IMR-90 (cell line): ENCODE measurements around the gene GOLIM4. TPM values are rescaled to one million over a fixed set of nuclear protein-coding genes. Genes with fewer than 3 reads are reported as not detected.

ENCODE experiments used
- ATAC-seq: fragments of 200-7000 bp; cut with Tn5 transposase; 2 replicates; pipeline ENCODE4 v1.9.1; 2020; ENCODE audit warnings: low read depth, mild to moderate bottlenecking, moderate library complexity
- BruUV-seq: library from RNA; stranded (reverse); fragments of 400-500 nt; replicated peaks from 2 replicates; lab custom pipeline; 2021; lab: Mats Ljungman, UMichigan
- CTCF ChIA-PET: fragments of 300-600 bp; formaldehyde crosslinking; extraction: SDS; loops from one replicate; lab custom pipeline; 2021; ENCODE audit warnings: antibody characterized with exemption; lab: Yijun Ruan, JAX
- POLR2A ChIA-PET: fragments of 300-600 bp; sonication (Branson Sonifier 250); formaldehyde crosslinking; loops from one replicate; lab custom pipeline; 2022; ENCODE audit warnings: antibody characterized with exemption; ENCODE audit not compliant: unreplicated experiment; lab: Charles Lee
- DNase-seq: peaks from one replicate; pipeline ENCODE4 v3.0.0; 2013
- H2AFZ ChIP-seq: replicated peaks from 2 replicates; pipeline ENCODE3; 2013; ENCODE audit warnings: low read length, mild to moderate bottlenecking; ENCODE audit not compliant: poor library complexity
- H2AK5ac ChIP-seq: 2 replicates; pipeline ENCODE4 v1.6.1; 2013; ENCODE audit warnings: low read depth, low read length, inconsistent platforms
- H2AK9ac ChIP-seq: replicated peaks from 2 replicates; pipeline ENCODE3; 2013; ENCODE audit warnings: mild to moderate bottlenecking, low read depth, low read length, moderate library complexity; ENCODE audit not compliant: poor library complexity
- H2BK120ac ChIP-seq: 2 replicates; pipeline ENCODE4 v1.6.1; 2013; ENCODE audit warnings: low read depth, low read length, inconsistent platforms
- H2BK15ac ChIP-seq: 3 replicates; pipeline ENCODE4 v1.6.1; 2013; ENCODE audit warnings: low read depth, low read length, inconsistent platforms
- H2BK20ac ChIP-seq: 2 replicates; pipeline ENCODE4 v1.6.1; 2013; ENCODE audit warnings: low read depth, mild to moderate bottlenecking, inconsistent platforms, low read length, moderate library complexity
- H2BK5ac ChIP-seq: 2 replicates; pipeline ENCODE4 v1.6.1; 2013; ENCODE audit warnings: mild to moderate bottlenecking, low read depth, low read length, inconsistent platforms; ENCODE audit not compliant: poor library complexity, severe bottlenecking
- H3K14ac ChIP-seq: replicated peaks from 2 replicates; pipeline ENCODE4 v1.6.1; 2013; ENCODE audit warnings: low read depth, low read length, inconsistent platforms
- H3K18ac ChIP-seq: 2 replicates; pipeline ENCODE4 v1.6.1; 2013; ENCODE audit warnings: low read depth, low read length, control low read depth
- H3K23ac ChIP-seq: 2 replicates; pipeline ENCODE4 v1.6.1; 2013; ENCODE audit warnings: low read depth, low read length, inconsistent platforms
- H3K27ac ChIP-seq: 2 replicates; pipeline ENCODE4 v1.5.1; 2013; ENCODE audit warnings: mild to moderate bottlenecking, control low read depth, low read length; ENCODE audit not compliant: insufficient read depth
- H3K27me3 ChIP-seq: 2 replicates; pipeline ENCODE4 v1.6.1; 2013; ENCODE audit warnings: low read length; ENCODE audit not compliant: control insufficient read depth, insufficient read depth
- H3K36me3 ChIP-seq: 2 replicates; pipeline ENCODE4 v1.6.1; 2013; ENCODE audit warnings: low read length, mixed read lengths; ENCODE audit not compliant: control insufficient read depth, insufficient read depth
- H3K4ac ChIP-seq: 2 replicates; pipeline ENCODE4 v1.6.1; 2013; ENCODE audit warnings: low read depth, low read length, inconsistent platforms
- H3K4me1 ChIP-seq: 2 replicates; pipeline ENCODE4 v1.6.1; 2013; ENCODE audit warnings: low read length, mixed read lengths; ENCODE audit not compliant: control insufficient read depth, insufficient read depth
- H3K4me2 ChIP-seq: 2 replicates; pipeline ENCODE4 v1.6.1; 2013; ENCODE audit warnings: low read depth, mild to moderate bottlenecking, control low read depth, low read length, moderate library complexity
- H3K4me3 ChIP-seq: 2 replicates; pipeline ENCODE4 v1.5.1; 2013; ENCODE audit warnings: low read depth, mild to moderate bottlenecking, control low read depth, low read length, moderate library complexity; ENCODE audit not compliant: insufficient read depth
- H3K56ac ChIP-seq: 2 replicates; pipeline ENCODE4 v1.6.1; 2013; ENCODE audit warnings: low read length, inconsistent platforms; ENCODE audit not compliant: insufficient read depth; ENCODE audit errors: extremely low read depth
- H3K79me1 ChIP-seq, 2 experiments: 2 replicates each; pipeline ENCODE4 v1.6.1; 2013; ENCODE audit warnings: low read length in 2 of 2, inconsistent platforms in 1 of 2, low read depth in 1 of 2
- H3K9ac ChIP-seq: 2 replicates; pipeline ENCODE4 v1.6.1; 2013; ENCODE audit warnings: low read depth, low read length, control low read depth
- H3K9me1 ChIP-seq: 2 replicates; pipeline ENCODE4 v1.6.1; 2013; ENCODE audit warnings: low read length, inconsistent platforms; ENCODE audit not compliant: insufficient read depth
- H3K9me3 ChIP-seq: 2 replicates; pipeline ENCODE4 v1.6.1; 2013; ENCODE audit warnings: low read length; ENCODE audit not compliant: control insufficient read depth, insufficient read depth
- H4K20me1 ChIP-seq: 2 replicates; pipeline ENCODE4 v1.6.1; 2013; ENCODE audit warnings: low read length, inconsistent platforms; ENCODE audit not compliant: insufficient read depth
- H4K5ac ChIP-seq: 2 replicates; pipeline ENCODE4 v1.6.1; 2013; ENCODE audit warnings: mild to moderate bottlenecking, low read depth, low read length, control low read depth
- H4K8ac ChIP-seq, 2 experiments: 2 replicates each; pipeline ENCODE4 v1.6.1; 2013; ENCODE audit warnings: low read depth in 2 of 2, low read length in 2 of 2, control low read depth in 1 of 2, inconsistent platforms in 1 of 2
- H4K91ac ChIP-seq: 2 replicates; pipeline ENCODE4 v1.6.1; 2013; ENCODE audit warnings: low read depth, low read length, inconsistent platforms; ENCODE audit not compliant: insufficient read depth
- CEBPB ChIP-seq: IDR thresholded peaks from 2 replicates; pipeline ENCODE4 v1.6.1; 2012; ENCODE audit warnings: low read depth, low read length, improper control_type of control experiment
- CHD1 ChIP-seq: IDR thresholded peaks from 2 replicates; pipeline ENCODE4 v1.6.1; 2012; ENCODE audit warnings: low read depth, low read length, improper control_type of control experiment
- MXI1 ChIP-seq: IDR thresholded peaks from 2 replicates; pipeline ENCODE4 v1.6.1; 2012; ENCODE audit warnings: low read depth, mild to moderate bottlenecking, low read length, moderate library complexity, borderline replicate concordance
- POLR2A ChIP-seq: IDR thresholded peaks from 2 replicates; pipeline ENCODE4 v1.6.1; 2012; ENCODE audit warnings: mild to moderate bottlenecking, low read depth, low read length
- RCOR1 ChIP-seq: IDR thresholded peaks from 2 replicates; pipeline ENCODE4 v1.6.1; 2012; ENCODE audit warnings: mild to moderate bottlenecking, low read length, improper control_type of control experiment; ENCODE audit not compliant: insufficient replicate concordance
- RFX5 ChIP-seq: IDR thresholded peaks from 2 replicates; pipeline ENCODE4 v1.8.0; 2012; ENCODE audit warnings: low read depth, mild to moderate bottlenecking, low read length, moderate library complexity
- SMC3 ChIP-seq: fragments of 150-350 bp; IDR thresholded peaks from 2 replicates; pipeline ENCODE4 v1.6.1; 2016; ENCODE audit warnings: low read depth, mild to moderate bottlenecking, antibody characterized with exemption, low read length, moderate library complexity
- WGBS, 2 experiments: methylation state at CpG; one replicate each; pipeline versions ENCODE4 v1.1.5 to v1.1.7; 2013; ENCODE audit warnings: missing lambda C conversion rate in 2 of 2; ENCODE audit not compliant: insufficient read length in 1 of 2; ENCODE audit errors: extremely low coverage in 2 of 2; 5-methylcytosine and 5-hydroxymethylcytosine counted together
- dilution Hi-C: fragments of 300-500 bp; cut with HindIII; formaldehyde crosslinking; loops from one replicate; pipeline ENCODE4 v1.14.3; 2018; ENCODE audit warnings: low sequenced_read_pairs; ENCODE audit not compliant: unreplicated experiment
- in situ Hi-C: fragments of 300-500 bp; cut with MboI; formaldehyde crosslinking; loops from 3 replicates; pipeline ENCODE4 v1.14.3; 2019; ENCODE audit warnings: low sequenced_read_pairs, inconsistent platforms, mixed read lengths
- intact Hi-C: fragments of 100-400 bp; cut with micrococcal nuclease; formaldehyde crosslinking; loops from 2 replicates; pipeline ENCODE4 v1.10.0; 2022
- polyA plus RNA-seq, 3 experiments: library from polyadenylated mRNA; depleted of rRNA; stranded (reverse); fragments of >200 nt; gene quantifications; 2 replicates each; pipeline ENCODE4 v1.2.3, GENCODE V29; 2012; ENCODE audit warnings: low replicate concordance in 1 of 3
- total RNA-seq: library from RNA; depleted of rRNA; stranded (reverse); fragments of >200 nt; gene quantifications from 2 replicates; pipeline ENCODE4 v1.2.3, GENCODE V29; 2012

GOLIM4 gene
- total and polyA plus RNA-seq, 2 of the 4 experiments (the other 2 are of a cell fraction) = 44.6 to 71.2 TPM

GRCh38 chr3:168086541-168087260, 9.0 kb downstream of the GOLIM4 start (continued):
- no peak for TF ChIP-seq SMC3

- WGBS, 2 experiments = no CpG with 5 or more reads among the region's 4 CpGs
- H4K91ac ChIP-seq = no peak overlapping the region
- H3K79me1 ChIP-seq = peaks cover 12 to 69% of the 10 kb centered on the region in 2 experiments
- no peak overlapping the region for H2BK120ac ChIP-seq
- no peak overlapping the region for H2BK20ac ChIP-seq
- no peak overlapping the region for H2AFZ ChIP-seq
- H3K27me3 ChIP-seq = no peaks in the 10 kb centered on the region
- no peaks in the 10 kb centered on the region for H3K9me3 ChIP-seq
- H3K9ac ChIP-seq = no peak overlapping the region
- H4K5ac ChIP-seq = no peak overlapping the region
- no peaks in the 10 kb centered on the region for H3K36me3 ChIP-seq
- peaks cover 15% of the 10 kb centered on the region for H3K4me1 ChIP-seq
- H2AK5ac ChIP-seq = no peak overlapping the region
- H3K4me3 ChIP-seq = no peak overlapping the region
- ChIA-PET CTCF (no interaction called here), POLR2A (no interaction called here)
- in situ Hi-C loops (loop anchor here (25.0 kb wide), 2 partner anchors 1027 to 1677 kb away; partner anchors contain the start of genes ACTRT3, MYNN and TERC), intact Hi-C loops (no loop called here), dilution Hi-C loops (no loop called here)
- ATAC-seq (no peak), DNase-seq (no peak)
- H2AK9ac ChIP-seq = no peak overlapping the region
- H3K56ac ChIP-seq = no peak overlapping the region
- H2BK15ac ChIP-seq = no peak overlapping the region
- no peak overlapping the region for H2BK5ac ChIP-seq
- H3K14ac ChIP-seq = no peak overlapping the region
- BruUV-seq = no TSS peak
- H3K18ac ChIP-seq = no peak overlapping the region
- H4K20me1 ChIP-seq = peaks cover 36% of the 10 kb centered on the region
- no peak overlapping the region for H3K27ac ChIP-seq
- no peak overlapping the region for H3K4me2 ChIP-seq
- TF ChIP-seq CEBPB (no peak), POLR2A (no peak), MXI1 (no peak), RFX5 (no peak), CHD1 (no peak), SMC3 (no peak), RCOR1 (no peak)
- no peak overlapping the region for H4K8ac ChIP-seq
- H3K23ac ChIP-seq = no peak overlapping the region
- H3K4ac ChIP-seq = no peak overlapping the region
- peaks cover 16% of the 10 kb centered on the region for H3K9me1 ChIP-seq
Observed at GRCh38 chr3:168085491-168086119, 10.1 kb downstream of the GOLIM4 start.
